Measurements from ENCODE around the gene SERPINB7. TPM values are rescaled to one million over a fixed set of nuclear protein-coding genes. Genes with fewer than 3 reads are reported as not detected.

Gene SERPINB7
- total and polyA plus RNA-seq, 2 experiments from 2014 or later: not detected

DNA sequence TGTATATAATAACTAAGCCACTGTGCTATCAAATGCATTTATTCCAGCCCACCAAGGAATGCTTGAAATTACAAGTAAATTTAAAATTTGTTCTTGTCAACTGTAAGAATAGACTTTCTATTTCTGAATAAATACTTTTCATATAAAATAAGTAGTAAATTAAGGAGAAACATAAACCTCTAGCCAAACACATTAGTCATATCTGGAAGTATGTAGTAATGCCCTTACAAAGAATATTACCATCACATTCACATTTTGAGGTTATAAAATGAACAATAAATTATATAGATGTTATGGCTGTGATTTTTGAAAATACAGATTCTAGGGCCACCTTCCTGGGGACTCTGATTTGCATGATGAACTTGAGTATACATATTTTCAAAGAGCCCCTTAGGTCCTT is 54.7 kb downstream of the SERPINB7 start:
- H3K9me3 Mint-ChIP-seq: no peaks in the 10 kb centered on the region
- no peak for DNase-seq (ENCODE audit: low spot score)
- Histone ChIP-seq H3K4me3 (no peak overlapping the region), H3F3A (replicated peaks; ENCODE audit: low read depth) (no peaks in the 10 kb centered on the region), H2AFZ (no peak overlapping the region), H3K27me3 (ENCODE audit: insufficient read depth) (no peaks in the 10 kb centered on the region), H3K4me2 (no peak overlapping the region), H3K27ac (ENCODE audit: low read depth) (no peak overlapping the region), H3K4me1 (ENCODE audit: insufficient read depth) (peaks cover 5% of the 10 kb centered on the region; the same call in 1 of the 2 replicates), H3K79me2 (replicated peaks; ENCODE audit: insufficient read depth) (no peaks in the 10 kb centered on the region), H3K36me3 (ENCODE audit: insufficient read depth) (no peaks in the 10 kb centered on the region), H4K20me1 (replicated peaks; ENCODE audit: insufficient read depth) (no peaks in the 10 kb centered on the region), H3K9me2 (ENCODE audit: insufficient read depth) (no peaks in the 10 kb centered on the region)
- H3K27ac Mint-ChIP-seq: no peak overlapping the region
- H3K36me3 Mint-ChIP-seq (ENCODE audit: low read depth): no peaks in the 10 kb centered on the region
- TF ChIP-seq ZNF331 (CRISPR knock-in tag; IDR thresholded peaks at IDR 0.05; ENCODE audit: low read depth): no peak
- TF ChIP-seq EZH2 (IDR thresholded peaks at IDR 0.05; ENCODE audit: low read depth, unreplicated experiment): no peak
- TF ChIP-seq CREB1 (CRISPR knock-in tag; IDR thresholded peaks at IDR 0.05; ENCODE audit: low read depth): no peak
- TF ChIP-seq, protein P1, sequence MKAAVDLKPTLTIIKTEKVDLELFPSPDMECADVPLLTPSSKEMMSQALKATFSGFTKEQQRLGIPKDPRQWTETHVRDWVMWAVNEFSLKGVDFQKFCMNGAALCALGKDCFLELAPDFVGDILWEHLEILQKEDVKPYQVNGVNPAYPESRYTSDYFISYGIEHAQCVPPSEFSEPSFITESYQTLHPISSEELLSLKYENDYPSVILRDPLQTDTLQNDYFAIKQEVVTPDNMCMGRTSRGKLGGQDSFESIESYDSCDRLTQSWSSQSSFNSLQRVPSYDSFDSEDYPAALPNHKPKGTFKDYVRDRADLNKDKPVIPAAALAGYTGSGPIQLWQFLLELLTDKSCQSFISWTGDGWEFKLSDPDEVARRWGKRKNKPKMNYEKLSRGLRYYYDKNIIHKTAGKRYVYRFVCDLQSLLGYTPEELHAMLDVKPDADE (IDR thresholded peaks at IDR 0.05): no peak
- no peak for TF ChIP-seq NANOG (IDR thresholded peaks at IDR 0.05; ENCODE audit: borderline replicate concordance)
- TF ChIP-seq JUNB (IDR thresholded peaks at IDR 0.05; ENCODE audit: unreplicated experiment): no peak
- no peak for TF ChIP-seq ZNF114 (CRISPR knock-in tag; IDR thresholded peaks at IDR 0.05)
- TF ChIP-seq, protein P2, sequence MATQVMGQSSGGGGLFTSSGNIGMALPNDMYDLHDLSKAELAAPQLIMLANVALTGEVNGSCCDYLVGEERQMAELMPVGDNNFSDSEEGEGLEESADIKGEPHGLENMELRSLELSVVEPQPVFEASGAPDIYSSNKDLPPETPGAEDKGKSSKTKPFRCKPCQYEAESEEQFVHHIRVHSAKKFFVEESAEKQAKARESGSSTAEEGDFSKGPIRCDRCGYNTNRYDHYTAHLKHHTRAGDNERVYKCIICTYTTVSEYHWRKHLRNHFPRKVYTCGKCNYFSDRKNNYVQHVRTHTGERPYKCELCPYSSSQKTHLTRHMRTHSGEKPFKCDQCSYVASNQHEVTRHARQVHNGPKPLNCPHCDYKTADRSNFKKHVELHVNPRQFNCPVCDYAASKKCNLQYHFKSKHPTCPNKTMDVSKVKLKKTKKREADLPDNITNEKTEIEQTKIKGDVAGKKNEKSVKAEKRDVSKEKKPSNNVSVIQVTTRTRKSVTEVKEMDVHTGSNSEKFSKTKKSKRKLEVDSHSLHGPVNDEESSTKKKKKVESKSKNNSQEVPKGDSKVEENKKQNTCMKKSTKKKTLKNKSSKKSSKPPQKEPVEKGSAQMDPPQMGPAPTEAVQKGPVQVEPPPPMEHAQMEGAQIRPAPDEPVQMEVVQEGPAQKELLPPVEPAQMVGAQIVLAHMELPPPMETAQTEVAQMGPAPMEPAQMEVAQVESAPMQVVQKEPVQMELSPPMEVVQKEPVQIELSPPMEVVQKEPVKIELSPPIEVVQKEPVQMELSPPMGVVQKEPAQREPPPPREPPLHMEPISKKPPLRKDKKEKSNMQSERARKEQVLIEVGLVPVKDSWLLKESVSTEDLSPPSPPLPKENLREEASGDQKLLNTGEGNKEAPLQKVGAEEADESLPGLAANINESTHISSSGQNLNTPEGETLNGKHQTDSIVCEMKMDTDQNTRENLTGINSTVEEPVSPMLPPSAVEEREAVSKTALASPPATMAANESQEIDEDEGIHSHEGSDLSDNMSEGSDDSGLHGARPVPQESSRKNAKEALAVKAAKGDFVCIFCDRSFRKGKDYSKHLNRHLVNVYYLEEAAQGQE (IDR thresholded peaks at IDR 0.05; ENCODE audit: unreplicated experiment): no peak
- no peaks in the 10 kb centered on the region for H3K27me3 Mint-ChIP-seq (ENCODE audit: insufficient read depth, low read depth, poor library complexity)
- no peak for ATAC-seq
- H3K4me3 Mint-ChIP-seq: no peak overlapping the region
- H3K4me1 Mint-ChIP-seq: peaks cover 7% of the 10 kb centered on the region; the same call in 2 of the 3 replicates

DNA sequence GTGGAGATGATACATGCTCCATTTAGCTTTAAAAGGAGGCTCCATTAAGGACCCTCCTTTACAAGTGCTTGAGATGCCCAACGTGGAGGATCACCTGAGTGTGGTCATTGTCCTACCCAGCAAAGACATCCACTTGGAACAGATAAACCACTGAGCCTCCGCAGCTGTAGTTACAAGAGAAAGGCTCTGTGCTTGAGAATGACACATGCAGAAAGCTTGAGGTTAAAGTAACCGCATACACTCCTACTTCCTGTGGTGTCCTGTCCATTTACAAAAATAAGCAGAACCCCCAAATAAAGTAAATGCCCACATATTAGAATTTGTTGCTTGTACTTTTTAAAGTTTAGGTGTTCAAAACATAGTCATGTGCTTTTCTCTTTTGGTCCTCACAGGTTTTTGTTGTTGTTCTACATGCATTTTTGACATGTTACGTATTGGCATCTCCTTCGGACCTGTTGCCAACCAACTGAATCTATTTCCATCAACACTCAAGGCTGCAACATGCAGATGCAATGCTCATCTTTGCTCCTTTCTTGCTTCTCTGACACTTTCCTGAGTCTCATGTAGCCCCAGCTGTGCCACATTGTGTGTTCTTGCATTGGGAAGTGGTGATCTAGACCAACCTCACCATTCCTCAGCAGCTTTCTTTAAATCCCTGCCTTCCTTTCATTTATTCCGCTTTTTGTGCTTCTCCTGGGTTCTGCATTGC is 56.0 kb downstream of the SERPINB7 start:
- Histone ChIP-seq H3K4me2 (no peak overlapping the region), H3K36me3 (ENCODE audit: insufficient read depth) (no peaks in the 10 kb centered on the region), H3K9me2 (ENCODE audit: insufficient read depth) (no peaks in the 10 kb centered on the region), H3K4me1 (ENCODE audit: insufficient read depth) (peaks cover 5% of the 10 kb centered on the region; the same call in 1 of the 2 replicates), H4K20me1 (replicated peaks; ENCODE audit: insufficient read depth) (no peaks in the 10 kb centered on the region), H2AFZ (0 out of 2 replicates have a peak overlapping the region, but pooled peaks have one; percentile 3), H3K79me2 (replicated peaks; ENCODE audit: insufficient read depth) (no peaks in the 10 kb centered on the region), H3K4me3 (no peak overlapping the region), H3K27me3 (ENCODE audit: insufficient read depth) (no peaks in the 10 kb centered on the region), H3F3A (replicated peaks; ENCODE audit: low read depth) (no peaks in the 10 kb centered on the region), H3K27ac (ENCODE audit: low read depth) (no peak overlapping the region)
- H3K36me3 Mint-ChIP-seq (ENCODE audit: low read depth): no peaks in the 10 kb centered on the region
- no peaks in the 10 kb centered on the region for H3K27me3 Mint-ChIP-seq (ENCODE audit: insufficient read depth, low read depth, poor library complexity)
- H3K9me3 Mint-ChIP-seq: no peaks in the 10 kb centered on the region
- H3K27ac Mint-ChIP-seq: no peak overlapping the region
- ATAC-seq: no peak
- no peak overlapping the region for H3K4me3 Mint-ChIP-seq
- no peaks in the 10 kb centered on the region; the same call in 2 of the 3 replicates for H3K4me1 Mint-ChIP-seq
- DNase-seq (ENCODE audit: low spot score): no peak
- TF ChIP-seq ZNF114 (CRISPR knock-in tag; IDR thresholded peaks at IDR 0.05) (no peak), EZH2phosphoT487 (IDR thresholded peaks at IDR 0.05; ENCODE audit: unreplicated experiment) (no peak), ZNF331 (CRISPR knock-in tag; IDR thresholded peaks at IDR 0.05; ENCODE audit: low read depth) (no peak), NANOG (IDR thresholded peaks at IDR 0.05; ENCODE audit: borderline replicate concordance) (no peak), CREB1 (CRISPR knock-in tag; IDR thresholded peaks at IDR 0.05; ENCODE audit: low read depth) (no peak), POLR2AphosphoS5 (IDR thresholded peaks at IDR 0.05; ENCODE audit: low read depth) (no peak), JUNB (IDR thresholded peaks at IDR 0.05; ENCODE audit: unreplicated experiment) (no peak), EZH2 (IDR thresholded peaks at IDR 0.05; ENCODE audit: low read depth, unreplicated experiment) (no peak), STAT1 (IDR thresholded peaks at IDR 0.05; ENCODE audit: unreplicated experiment) (no peak)
- TF ChIP-seq, protein P1 (IDR thresholded peaks at IDR 0.05): no peak
- TF ChIP-seq, protein P3, sequence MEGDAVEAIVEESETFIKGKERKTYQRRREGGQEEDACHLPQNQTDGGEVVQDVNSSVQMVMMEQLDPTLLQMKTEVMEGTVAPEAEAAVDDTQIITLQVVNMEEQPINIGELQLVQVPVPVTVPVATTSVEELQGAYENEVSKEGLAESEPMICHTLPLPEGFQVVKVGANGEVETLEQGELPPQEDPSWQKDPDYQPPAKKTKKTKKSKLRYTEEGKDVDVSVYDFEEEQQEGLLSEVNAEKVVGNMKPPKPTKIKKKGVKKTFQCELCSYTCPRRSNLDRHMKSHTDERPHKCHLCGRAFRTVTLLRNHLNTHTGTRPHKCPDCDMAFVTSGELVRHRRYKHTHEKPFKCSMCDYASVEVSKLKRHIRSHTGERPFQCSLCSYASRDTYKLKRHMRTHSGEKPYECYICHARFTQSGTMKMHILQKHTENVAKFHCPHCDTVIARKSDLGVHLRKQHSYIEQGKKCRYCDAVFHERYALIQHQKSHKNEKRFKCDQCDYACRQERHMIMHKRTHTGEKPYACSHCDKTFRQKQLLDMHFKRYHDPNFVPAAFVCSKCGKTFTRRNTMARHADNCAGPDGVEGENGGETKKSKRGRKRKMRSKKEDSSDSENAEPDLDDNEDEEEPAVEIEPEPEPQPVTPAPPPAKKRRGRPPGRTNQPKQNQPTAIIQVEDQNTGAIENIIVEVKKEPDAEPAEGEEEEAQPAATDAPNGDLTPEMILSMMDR (conservative IDR thresholded peaks at IDR 0.05; ENCODE audit: low read depth in 2 of 2): no peak
